HPDE6-E6E7 (cell line): Measurements from ENCODE around the gene KRTAP10-7.
"Not testable (repeated sequence)": the region's sequence is repeated elsewhere in the genome, so short reads cannot be mapped to it uniquely, and the experiment has no call there.

Experiments used
- DNase-seq: peaks from one replicate; pipeline ENCODE4 v3.0.0; 2011; ENCODE audit warnings: missing footprints; ENCODE audit errors: extremely low spot score

Gene KRTAP10-7

GRCh38 chr21:44600118-44600978 is at the start of gene KRTAP10-7:
TSS of gene KRTAP10-7 (plus strand) at chr21:44600597. CDS start at chr21:44600622, 25 bp downstream.
- DNase-seq: not testable (repeated sequence)

- no peak for DNase-seq
Measured at GRCh38 chr21:44550807-44551206, 49.6 kb upstream of the KRTAP10-7 start.

GRCh38 chr21:44551340-44551961 is 48.9 kb upstream of the KRTAP10-7 start, which contains the start of gene KRTAP10-2:
TSS of gene KRTAP10-2 (minus strand) at chr21:44551505. CDS start at chr21:44551458, 47 bp downstream.
- DNase-seq: no peak

GRCh38 chr21:44552136-44552535 is 48.3 kb upstream of the KRTAP10-7 start:
- no peak for DNase-seq

GRCh38 chr21:44552681-44553080 is 47.7 kb upstream of the KRTAP10-7 start:
- no peak for DNase-seq

DNA sequence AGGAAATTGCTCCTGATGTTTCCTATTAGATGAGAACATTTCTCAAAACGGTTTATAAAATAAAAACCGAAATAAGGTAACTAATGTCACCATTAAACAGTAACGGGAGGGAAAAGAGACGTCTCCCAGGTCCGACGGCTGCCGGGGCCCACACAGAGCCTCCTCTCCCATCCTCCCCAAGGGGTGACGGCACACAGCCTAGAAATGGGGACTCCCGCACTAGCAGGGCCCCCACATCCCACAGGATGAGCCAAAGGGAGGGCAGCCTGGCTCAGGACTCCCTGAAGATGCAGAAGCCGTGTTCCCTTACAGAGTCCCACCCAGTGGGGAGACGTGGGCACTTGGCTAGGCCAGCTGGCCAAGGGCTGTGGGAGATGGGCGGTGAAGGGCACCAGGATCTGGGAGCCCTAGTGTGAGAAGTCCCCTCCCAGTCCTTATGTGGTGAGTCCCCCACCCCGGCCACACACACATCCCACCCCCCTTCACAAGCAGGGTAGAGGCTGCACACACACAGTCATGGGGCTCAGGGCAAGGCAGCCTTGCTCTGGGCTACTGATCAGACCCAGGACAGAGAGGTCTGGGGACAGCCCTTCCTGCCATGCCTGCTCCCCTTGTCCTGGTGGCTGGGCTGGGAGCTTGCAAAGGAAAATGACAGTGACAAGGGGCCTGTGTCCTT is 45.1 kb upstream of the KRTAP10-7 start:
- DNase-seq: no peak

GRCh38 chr21:44556879-44557278 is 43.5 kb upstream of the KRTAP10-7 start:
- no peak for DNase-seq

DNA sequence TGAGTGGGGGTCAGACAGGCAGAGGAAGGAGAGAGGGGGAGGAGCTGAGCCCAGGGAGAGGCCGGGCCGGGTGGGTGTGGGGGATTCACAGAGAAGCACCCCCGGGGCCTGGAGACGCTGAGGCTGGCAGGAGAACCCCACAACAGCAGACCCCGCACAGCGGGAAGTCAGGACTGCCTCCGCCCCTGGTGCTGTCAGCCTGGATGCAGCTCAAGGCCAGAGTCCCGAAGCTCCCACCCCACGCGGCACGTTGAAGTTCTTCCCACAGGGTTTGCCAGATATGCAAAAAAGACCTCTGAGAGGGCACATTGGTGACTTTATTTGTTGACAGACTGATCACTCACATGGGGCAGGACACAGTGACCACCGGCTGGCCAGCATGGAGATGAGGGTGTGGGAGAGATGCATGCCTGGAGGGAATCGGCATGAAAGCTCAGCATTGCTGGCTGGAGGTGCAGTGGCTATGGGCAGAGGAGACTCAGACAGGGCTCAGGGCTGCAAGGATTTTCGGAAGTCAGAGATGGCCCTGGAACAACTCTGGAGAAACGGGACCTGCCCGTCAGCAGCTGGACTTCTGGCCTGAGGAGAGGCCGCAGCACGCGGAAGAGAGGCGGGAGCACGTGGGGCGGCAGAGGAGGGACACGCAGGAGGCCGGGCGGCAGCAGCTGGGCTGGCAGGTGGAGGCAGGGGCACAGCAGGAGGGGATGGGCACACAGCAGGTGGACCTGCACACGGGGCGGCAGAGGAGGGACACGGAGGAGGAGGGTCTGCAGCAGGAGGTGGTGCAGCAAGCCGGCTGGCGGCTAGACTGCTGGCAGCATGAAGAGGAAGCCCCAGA is 42.7 kb upstream of the KRTAP10-7 start:
- DNase-seq: no peak

- DNase-seq: not testable (repeated sequence)
Measured at GRCh38 chr21:44558329-44558675, 42.1 kb upstream of the KRTAP10-7 start.

GRCh38 chr21:44558695-44559094 is 41.7 kb upstream of the KRTAP10-7 start, which contains the start of gene KRTAP10-3:
TSS of gene KRTAP10-3 (minus strand) at chr21:44558795. CDS start at chr21:44558715, 80 bp downstream.
- DNase-seq: no peak

GRCh38 chr21:44564099-44564498 is 36.3 kb upstream of the KRTAP10-7 start:
- DNase-seq: no peak

GRCh38 chr21:44564886-44565598 is 35.4 kb upstream of the KRTAP10-7 start:
- no peak for DNase-seq

DNA sequence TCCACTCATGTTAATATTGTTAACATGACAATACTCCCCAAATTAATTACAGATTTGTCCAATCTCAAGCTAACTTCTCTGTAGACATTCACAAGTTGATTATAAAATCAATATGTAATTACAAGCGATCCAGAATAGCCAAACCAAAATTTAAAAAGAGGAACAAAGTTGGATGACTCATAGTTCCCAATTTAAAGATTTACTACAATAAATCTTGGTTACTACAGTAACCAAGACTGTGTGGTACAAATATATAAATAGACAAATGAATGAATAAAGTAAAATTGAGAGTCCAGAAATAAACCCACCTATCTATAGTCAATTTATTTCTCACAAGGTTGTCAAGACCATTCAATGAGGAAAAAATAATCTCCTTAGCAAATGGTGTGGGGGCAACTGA is 34.0 kb upstream of the KRTAP10-7 start:
- no peak for DNase-seq

DNA sequence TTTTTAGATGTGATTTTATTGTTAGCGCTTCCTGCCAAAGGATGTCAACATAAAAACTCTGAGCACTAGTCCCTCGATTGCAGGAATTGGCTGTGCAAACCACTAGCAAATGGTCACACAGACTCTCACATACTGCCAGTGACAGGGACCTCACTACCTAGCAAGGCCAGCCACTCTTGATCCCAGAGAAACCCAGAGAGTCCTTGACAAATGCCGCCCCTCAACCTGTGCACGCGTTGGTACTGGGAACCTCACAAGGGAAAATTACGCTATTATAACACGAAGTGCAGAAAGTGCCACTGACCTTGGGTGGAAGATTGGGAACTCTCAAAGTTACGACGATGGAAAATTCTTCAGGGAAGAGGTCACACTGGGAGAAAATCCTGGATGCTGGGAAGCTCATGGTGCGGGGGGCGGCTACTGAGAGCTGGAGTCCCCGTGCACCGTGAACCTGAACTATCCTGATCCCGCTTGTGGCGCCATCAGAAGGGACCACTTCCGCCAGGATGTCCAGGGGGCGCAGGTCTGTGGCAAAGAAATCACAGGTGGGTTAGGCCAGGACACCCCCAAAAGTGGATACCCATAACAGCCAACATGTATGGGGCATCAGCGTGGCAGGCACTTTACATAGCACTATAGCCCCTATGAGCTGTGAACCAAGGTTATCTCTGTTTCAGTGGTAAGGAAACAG is 32.8 kb upstream of the KRTAP10-7 start:
- DNase-seq: no peak

DNA sequence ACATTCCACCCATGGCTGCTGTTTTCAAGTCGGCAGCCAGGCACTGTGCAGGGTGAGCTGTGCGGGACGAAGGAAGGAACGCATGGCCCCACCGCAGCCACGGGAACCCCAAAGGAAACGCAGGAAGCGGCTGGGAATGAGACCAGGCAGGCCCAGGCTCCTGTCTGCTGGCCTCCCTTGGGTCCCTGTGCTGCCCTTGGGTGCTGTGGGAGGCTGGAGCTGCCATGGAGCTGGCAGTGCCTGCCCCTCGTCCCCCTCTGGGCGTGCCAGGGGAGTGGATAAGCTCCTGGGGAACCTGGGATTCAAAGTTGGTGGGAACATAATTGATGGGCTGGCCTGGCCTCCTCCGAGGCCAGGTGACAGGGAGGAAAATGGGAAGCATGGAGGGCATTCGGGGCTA is 32.1 kb upstream of the KRTAP10-7 start:
- DNase-seq: no peak

DNA sequence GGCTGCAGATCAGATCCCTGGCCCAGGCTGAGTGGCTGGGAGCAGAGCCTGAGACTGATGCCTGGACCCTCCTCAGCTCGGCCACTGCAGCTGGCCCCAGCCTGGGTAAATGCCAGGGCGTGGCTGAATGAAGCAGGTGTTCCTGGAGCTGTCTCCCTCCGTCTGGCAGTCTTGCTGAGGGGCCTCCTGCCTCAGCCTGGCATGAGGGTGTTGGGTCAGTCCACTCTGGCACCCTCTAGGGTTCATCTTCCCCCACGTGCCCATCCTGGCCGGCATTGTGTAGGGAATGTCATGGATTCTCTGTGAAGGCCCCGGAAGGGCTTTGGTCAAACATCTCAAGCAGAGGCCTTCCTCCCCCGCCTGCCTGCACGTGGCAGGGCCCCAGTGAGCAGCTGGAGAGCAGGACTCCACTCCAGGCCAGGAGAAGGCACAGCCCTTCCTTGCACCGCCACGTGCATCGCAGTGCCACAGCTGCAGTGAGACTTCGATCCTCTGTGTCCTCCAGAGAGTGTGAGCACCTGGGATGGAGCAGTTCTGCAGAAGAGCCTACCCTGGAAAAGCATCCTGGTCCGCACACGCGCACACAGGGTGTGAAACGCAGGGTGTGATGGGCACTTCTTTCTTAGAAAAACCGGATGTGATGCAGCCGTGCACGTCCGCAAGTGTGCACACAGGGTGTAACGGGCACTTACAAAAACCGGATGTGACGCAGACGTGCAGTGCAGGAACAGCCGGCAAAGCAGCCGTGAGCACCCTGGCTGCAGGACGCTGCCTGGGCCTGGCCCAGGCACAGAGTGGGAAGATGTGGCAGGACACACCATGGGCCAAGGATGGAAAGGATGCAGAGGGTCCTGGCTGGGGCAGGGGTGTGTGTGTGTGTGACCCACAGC is 31.5 kb upstream of the KRTAP10-7 start:
- DNase-seq: no peak

DNA sequence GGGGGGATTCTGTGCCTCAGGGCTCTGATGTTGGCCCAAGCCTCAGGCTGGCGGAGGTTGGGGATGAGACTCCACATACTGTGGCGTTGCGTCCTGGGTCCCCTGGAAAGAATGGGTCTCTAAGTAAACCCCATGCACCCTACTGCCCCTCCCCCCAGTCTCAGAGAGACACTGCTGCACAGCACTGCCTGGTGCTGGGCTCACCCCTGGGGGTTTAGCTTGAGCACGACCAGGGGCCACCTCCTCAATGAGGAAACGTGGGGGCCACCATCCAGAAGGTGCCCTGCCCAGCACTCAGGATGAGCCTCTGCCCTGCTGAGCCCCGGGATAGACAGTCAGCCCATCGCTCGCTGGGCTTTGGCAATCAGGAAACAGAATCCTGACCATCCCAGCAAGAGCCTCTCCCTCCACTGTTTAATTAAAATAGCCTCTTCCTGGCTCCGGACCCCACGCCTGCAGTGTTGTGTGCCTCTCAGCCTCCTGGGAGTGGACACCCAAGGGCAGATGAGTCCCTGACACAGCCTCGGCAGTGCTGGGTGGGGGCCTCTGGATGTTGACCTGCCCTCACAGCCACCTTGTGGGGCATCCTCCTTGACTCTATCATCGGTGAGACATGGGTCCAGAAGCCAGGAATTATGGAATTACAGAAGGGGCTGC is 30.4 kb upstream of the KRTAP10-7 start:
- no peak for DNase-seq

GRCh38 chr21:44571296-44571695 is 29.1 kb upstream of the KRTAP10-7 start:
- DNase-seq: no peak
